HepG2 (cell line): ENCODE results near the gene RIIAD1. TPM values are rescaled to one million over a fixed set of nuclear protein-coding genes. Genes with fewer than 3 reads are reported as not detected.

ENCODE experiments used
- ELF4 ChIP-seq: sonication (generic); formaldehyde crosslinking; IDR thresholded peaks from 2 replicates; pipeline ENCODE4 v1.5.0; 2020; ENCODE audit warnings: missing genetic modification reagents, mild to moderate bottlenecking, moderate library complexity, borderline replicate concordance
- HMGA1 ChIP-seq: sonication (generic); formaldehyde crosslinking; conservative IDR thresholded peaks from 2 replicates; pipeline ENCODE4 v1.4.0; 2020; ENCODE audit warnings: missing genetic modification reagents
- ISL2 ChIP-seq: sonication (generic); formaldehyde crosslinking; IDR thresholded peaks from 2 replicates; pipeline ENCODE4 v1.5.0; 2020; ENCODE audit warnings: missing genetic modification reagents
- JUND ChIP-seq: sonication (generic); formaldehyde crosslinking; IDR thresholded peaks from 2 replicates; pipeline ENCODE4 v1.8.0; 2022; ENCODE audit warnings: mild to moderate bottlenecking, missing genetic modification reagents
- KLF15 ChIP-seq: sonication (generic); formaldehyde crosslinking; IDR thresholded peaks from 2 replicates; pipeline ENCODE4 v1.8.1; 2023; ENCODE audit warnings: borderline replicate concordance, mild to moderate bottlenecking, inconsistent platforms, missing genetic modification reagents, mixed read lengths
- RELA ChIP-seq: sonication (generic); formaldehyde crosslinking; IDR thresholded peaks from 2 replicates; pipeline ENCODE4 v1.4.0; 2020; ENCODE audit warnings: missing genetic modification reagents
- THYN1 ChIP-seq: sonication (generic); formaldehyde crosslinking; IDR thresholded peaks from 2 replicates; pipeline ENCODE4 v1.8.1; 2023; ENCODE audit warnings: low read depth, mild to moderate bottlenecking, moderate library complexity, missing genetic modification reagents, borderline replicate concordance
- ZBTB20 ChIP-seq: sonication (generic); formaldehyde crosslinking; IDR thresholded peaks from 2 replicates; pipeline ENCODE4 v1.8.1; 2023; ENCODE audit warnings: missing genetic modification reagents, low read depth, mild to moderate bottlenecking, borderline replicate concordance
- ZNF558 ChIP-seq: sonication (generic); formaldehyde crosslinking; IDR thresholded peaks from 2 replicates; pipeline ENCODE4 v1.9.0; 2022; ENCODE audit warnings: mild to moderate bottlenecking, missing genetic modification reagents, borderline replicate concordance
- ZNF605 ChIP-seq: sonication (generic); formaldehyde crosslinking; IDR thresholded peaks from 2 replicates; pipeline ENCODE4 v1.8.0; 2022; ENCODE audit warnings: mild to moderate bottlenecking, missing genetic modification reagents
- ZNF891 ChIP-seq: sonication (generic); formaldehyde crosslinking; IDR thresholded peaks from 2 replicates; pipeline ENCODE4 v1.5.0; 2020; ENCODE audit warnings: mild to moderate bottlenecking, missing genetic modification reagents
- polyA plus RNA-seq, 8 experiments: library from polyadenylated mRNA; depleted of rRNA in 3 of 8; stranded (reverse) in 7 of 8; unstranded in 1 of 8; fragments of >200 nt; fragmentation: Illumina TruSeq in 4 of 8; extraction: Trizol in 4 of 8; gene quantifications; 2 replicates each; pipeline versions ENCODE4 v1.2.1 to v1.2.3, GENCODE V29; 2011 to 2016; ENCODE audit warnings: low read depth in 4 of 8, missing spikeins in 1 of 8, mixed read lengths in 1 of 8; ENCODE audit not compliant: insufficient read depth in 1 of 8
- total RNA-seq, 5 experiments: library from RNA; depleted of rRNA; stranded (reverse); fragments of >200 nt; fragmentation: Illumina TruSeq; extraction: Trizol; gene quantifications; 2 replicates each; pipeline ENCODE4 v1.2.3, GENCODE V29; 2016; ENCODE audit warnings: low read depth in 1 of 5
- TF ChIP-seq, protein P1 (sequence below): sonication (generic); formaldehyde crosslinking; IDR thresholded peaks from 2 replicates; pipeline ENCODE4 v1.8.0; 2022; ENCODE audit warnings: mild to moderate bottlenecking, missing genetic modification reagents; ENCODE audit not compliant: insufficient replicate concordance
- TF ChIP-seq, protein P2 (sequence below): sonication (generic); formaldehyde crosslinking; conservative IDR thresholded peaks from 2 replicates; pipeline ENCODE4 v1.8.1; 2023; ENCODE audit warnings: missing genetic modification reagents
- TF ChIP-seq, protein P3 (sequence below): sonication (generic); formaldehyde crosslinking; IDR thresholded peaks from 2 replicates; pipeline ENCODE4 v1.4.0; 2020; ENCODE audit warnings: mild to moderate bottlenecking, missing genetic modification reagents
- TF ChIP-seq, protein P4 (sequence below): sonication (generic); formaldehyde crosslinking; IDR thresholded peaks from 2 replicates; pipeline ENCODE4 v1.8.0; 2022; ENCODE audit warnings: missing genetic modification reagents, low read depth, mild to moderate bottlenecking, borderline replicate concordance
- TF ChIP-seq, protein P5 (sequence below): sonication (generic); formaldehyde crosslinking; IDR thresholded peaks from 2 replicates; pipeline ENCODE4 v1.4.0; 2020; ENCODE audit warnings: mild to moderate bottlenecking, missing genetic modification reagents
- TF ChIP-seq, protein P6 (sequence below): sonication (generic); formaldehyde crosslinking; conservative IDR thresholded peaks from 2 replicates; pipeline ENCODE4 v1.8.0; 2022; ENCODE audit warnings: low read depth, missing genetic modification reagents
- TF ChIP-seq, protein P7 (sequence below): sonication (generic); formaldehyde crosslinking; IDR thresholded peaks from 2 replicates; pipeline ENCODE4 v1.5.0; 2020; ENCODE audit warnings: missing genetic modification reagents

Gene RIIAD1
- total and polyA plus RNA-seq, 2 of the 13 experiments (the other 11 are each of a cell fraction or from before 2014, with no cell fraction given): not detected

DNA sequence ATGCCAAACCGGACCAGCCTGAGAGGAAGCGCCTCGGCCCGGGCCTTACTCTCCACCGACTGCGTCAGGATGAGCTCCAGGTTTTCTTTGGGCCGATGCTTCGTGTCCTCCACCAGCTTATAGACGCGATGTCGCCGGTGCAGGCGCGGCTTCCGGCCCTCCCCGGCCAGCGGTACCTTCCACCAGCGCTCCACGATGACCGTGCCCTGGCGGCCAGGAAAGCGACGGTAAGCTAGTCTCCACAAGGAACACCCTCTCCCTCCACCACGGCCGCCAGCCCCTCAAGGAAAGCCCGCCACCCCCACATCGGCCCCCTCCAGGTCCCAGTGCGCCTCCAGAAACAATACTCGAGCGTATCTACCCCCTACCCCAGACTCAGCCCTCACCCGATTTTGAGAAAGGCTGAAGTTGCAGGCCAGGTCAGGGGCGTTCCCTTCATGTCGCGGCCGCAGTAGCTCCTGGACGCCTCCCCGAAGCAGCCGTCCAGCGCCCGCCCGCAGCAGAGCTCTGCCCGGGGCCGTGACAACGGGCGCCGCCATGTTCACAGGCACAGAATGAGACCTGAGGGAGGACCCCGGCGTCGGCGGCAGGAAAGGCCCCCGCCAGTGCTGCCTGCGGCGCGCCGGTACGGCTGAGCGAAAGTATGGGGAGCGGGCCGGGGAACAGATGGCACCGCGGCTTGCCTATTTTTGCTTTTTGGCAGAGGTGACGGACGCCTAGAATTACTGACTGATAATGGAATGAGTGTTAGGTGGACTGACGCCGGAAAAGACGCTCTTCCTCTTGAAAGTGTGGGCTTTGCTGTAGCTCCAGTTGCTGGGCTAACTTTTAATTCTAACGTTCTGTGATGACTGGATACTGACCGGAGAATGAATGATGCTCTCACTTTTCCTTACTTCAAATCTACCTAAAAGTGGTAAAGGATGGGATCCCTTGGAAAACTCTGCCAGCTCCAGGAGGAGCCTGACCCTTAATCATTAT, 41.9 kb downstream of the RIIAD1 start, which contains the start of gene MRPL9 (continued):
- TF ChIP-seq, protein P1, sequence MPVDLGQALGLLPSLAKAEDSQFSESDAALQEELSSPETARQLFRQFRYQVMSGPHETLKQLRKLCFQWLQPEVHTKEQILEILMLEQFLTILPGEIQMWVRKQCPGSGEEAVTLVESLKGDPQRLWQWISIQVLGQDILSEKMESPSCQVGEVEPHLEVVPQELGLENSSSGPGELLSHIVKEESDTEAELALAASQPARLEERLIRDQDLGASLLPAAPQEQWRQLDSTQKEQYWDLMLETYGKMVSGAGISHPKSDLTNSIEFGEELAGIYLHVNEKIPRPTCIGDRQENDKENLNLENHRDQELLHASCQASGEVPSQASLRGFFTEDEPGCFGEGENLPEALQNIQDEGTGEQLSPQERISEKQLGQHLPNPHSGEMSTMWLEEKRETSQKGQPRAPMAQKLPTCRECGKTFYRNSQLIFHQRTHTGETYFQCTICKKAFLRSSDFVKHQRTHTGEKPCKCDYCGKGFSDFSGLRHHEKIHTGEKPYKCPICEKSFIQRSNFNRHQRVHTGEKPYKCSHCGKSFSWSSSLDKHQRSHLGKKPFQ (CRISPR knock-in tag): no peak
- no peak for TF ChIP-seq RELA
- TF ChIP-seq, protein P2, sequence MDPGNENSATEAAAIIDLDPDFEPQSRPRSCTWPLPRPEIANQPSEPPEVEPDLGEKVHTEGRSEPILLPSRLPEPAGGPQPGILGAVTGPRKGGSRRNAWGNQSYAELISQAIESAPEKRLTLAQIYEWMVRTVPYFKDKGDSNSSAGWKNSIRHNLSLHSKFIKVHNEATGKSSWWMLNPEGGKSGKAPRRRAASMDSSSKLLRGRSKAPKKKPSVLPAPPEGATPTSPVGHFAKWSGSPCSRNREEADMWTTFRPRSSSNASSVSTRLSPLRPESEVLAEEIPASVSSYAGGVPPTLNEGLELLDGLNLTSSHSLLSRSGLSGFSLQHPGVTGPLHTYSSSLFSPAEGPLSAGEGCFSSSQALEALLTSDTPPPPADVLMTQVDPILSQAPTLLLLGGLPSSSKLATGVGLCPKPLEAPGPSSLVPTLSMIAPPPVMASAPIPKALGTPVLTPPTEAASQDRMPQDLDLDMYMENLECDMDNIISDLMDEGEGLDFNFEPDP: 0 out of 2 replicates have a peak, but pooled peaks have one; percentile 24
- 0 out of 2 replicates have a peak, but pooled peaks have one; percentile 72 for TF ChIP-seq ZBTB20
- TF ChIP-seq, protein P3, sequence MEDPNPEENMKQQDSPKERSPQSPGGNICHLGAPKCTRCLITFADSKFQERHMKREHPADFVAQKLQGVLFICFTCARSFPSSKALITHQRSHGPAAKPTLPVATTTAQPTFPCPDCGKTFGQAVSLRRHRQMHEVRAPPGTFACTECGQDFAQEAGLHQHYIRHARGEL (CRISPR knock-in tag): no peak
- TF ChIP-seq ZNF558: no peak; the same call in 1 of the 2 replicates
- TF ChIP-seq THYN1 (CRISPR knock-in tag): no peak
- TF ChIP-seq JUND (CRISPR knock-in tag): no peak
- TF ChIP-seq ZNF605 (CRISPR knock-in tag): peak; percentile 64; the same call in 1 of the 2 replicates
- TF ChIP-seq, protein P4, sequence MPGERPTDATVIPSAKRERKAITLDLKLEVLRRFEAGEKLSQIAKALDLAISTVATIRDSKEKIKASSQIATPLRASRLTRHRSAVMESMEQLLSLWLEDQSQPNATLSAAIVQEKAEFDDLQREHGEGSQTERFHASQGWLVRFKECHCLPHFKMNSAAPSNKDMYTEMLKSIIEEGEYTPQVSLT (CRISPR knock-in tag): no peak
- no peak; the same call in 1 of the 2 replicates for TF ChIP-seq KLF15
- TF ChIP-seq, protein P5, sequence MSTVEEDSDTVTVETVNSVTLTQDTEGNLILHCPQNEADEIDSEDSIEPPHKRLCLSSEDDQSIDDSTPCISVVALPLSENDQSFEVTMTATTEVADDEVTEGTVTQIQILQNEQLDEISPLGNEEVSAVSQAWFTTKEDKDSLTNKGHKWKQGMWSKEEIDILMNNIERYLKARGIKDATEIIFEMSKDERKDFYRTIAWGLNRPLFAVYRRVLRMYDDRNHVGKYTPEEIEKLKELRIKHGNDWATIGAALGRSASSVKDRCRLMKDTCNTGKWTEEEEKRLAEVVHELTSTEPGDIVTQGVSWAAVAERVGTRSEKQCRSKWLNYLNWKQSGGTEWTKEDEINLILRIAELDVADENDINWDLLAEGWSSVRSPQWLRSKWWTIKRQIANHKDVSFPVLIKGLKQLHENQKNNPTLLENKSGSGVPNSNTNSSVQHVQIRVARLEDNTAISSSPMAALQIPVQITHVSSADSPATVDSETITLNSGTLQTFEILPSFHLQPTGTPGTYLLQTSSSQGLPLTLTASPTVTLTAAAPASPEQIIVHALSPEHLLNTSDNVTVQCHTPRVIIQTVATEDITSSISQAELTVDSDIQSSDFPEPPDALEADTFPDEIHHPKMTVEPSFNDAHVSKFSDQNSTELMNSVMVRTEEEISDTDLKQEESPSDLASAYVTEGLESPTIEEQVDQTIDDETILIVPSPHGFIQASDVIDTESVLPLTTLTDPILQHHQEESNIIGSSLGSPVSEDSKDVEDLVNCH (CRISPR knock-in tag): no peak
- TF ChIP-seq ISL2: peak; percentile 36
- TF ChIP-seq ELF4: no peak
- TF ChIP-seq, protein P6, sequence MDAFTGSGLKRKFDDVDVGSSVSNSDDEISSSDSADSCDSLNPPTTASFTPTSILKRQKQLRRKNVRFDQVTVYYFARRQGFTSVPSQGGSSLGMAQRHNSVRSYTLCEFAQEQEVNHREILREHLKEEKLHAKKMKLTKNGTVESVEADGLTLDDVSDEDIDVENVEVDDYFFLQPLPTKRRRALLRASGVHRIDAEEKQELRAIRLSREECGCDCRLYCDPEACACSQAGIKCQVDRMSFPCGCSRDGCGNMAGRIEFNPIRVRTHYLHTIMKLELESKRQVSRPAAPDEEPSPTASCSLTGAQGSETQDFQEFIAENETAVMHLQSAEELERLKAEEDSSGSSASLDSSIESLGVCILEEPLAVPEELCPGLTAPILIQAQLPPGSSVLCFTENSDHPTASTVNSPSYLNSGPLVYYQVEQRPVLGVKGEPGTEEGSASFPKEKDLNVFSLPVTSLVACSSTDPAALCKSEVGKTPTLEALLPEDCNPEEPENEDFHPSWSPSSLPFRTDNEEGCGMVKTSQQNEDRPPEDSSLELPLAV (CRISPR knock-in tag): no peak
- TF ChIP-seq, protein P7, sequence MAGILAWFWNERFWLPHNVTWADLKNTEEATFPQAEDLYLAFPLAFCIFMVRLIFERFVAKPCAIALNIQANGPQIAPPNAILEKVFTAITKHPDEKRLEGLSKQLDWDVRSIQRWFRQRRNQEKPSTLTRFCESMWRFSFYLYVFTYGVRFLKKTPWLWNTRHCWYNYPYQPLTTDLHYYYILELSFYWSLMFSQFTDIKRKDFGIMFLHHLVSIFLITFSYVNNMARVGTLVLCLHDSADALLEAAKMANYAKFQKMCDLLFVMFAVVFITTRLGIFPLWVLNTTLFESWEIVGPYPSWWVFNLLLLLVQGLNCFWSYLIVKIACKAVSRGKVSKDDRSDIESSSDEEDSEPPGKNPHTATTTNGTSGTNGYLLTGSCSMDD (CRISPR knock-in tag): no peak
- TF ChIP-seq ZNF891 (CRISPR knock-in tag): no peak
- TF ChIP-seq HMGA1 (CRISPR knock-in tag): no peak
